ENCODE data around the gene MMP28.

The MMP28 gene

DNA sequence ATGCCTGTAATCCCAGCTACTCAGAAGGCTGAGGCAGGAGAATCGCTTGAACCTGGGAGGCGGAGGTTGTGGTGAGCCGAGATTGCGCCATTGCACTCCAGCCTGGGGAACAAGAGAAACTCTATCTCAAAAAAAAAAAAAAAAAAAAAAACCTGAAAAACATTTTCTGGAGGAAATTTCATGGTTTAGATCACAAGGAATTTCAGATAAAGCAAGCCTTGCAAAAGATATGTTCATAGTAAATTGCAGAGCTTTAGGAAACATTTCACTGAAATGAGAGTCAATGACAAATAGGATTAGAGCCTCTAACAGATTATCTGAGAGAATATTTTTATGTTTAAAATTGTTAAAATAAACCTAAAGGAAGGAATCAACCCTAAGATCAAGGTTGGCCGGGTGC is 17.0 kb upstream of the MMP28 start:
- no peak overlapping the region for H3K9ac ChIP-seq (ENCODE audit: low read length)
- H3K36me3 ChIP-seq (ENCODE audit: insufficient read depth, low read length), result no peaks in the 10 kb centered on the region
- peaks cover 45% of the 10 kb centered on the region for H3K4me1 ChIP-seq (ENCODE audit: insufficient read depth, low read length)
- H3K27ac ChIP-seq (ENCODE audit: low read depth, low read length), result no peak overlapping the region
- H3K4me3 ChIP-seq (ENCODE audit: low read depth in 1 of 2, low read length in 2 of 2), result no peak overlapping the region
- H3K9me3 ChIP-seq (ENCODE audit: low read length), result no peaks in the 10 kb centered on the region
- no peaks in the 10 kb centered on the region for H3K27me3 ChIP-seq (ENCODE audit: control insufficient read depth in 1 of 2, insufficient read depth in 2 of 2, low read length in 2 of 2)

DNA sequence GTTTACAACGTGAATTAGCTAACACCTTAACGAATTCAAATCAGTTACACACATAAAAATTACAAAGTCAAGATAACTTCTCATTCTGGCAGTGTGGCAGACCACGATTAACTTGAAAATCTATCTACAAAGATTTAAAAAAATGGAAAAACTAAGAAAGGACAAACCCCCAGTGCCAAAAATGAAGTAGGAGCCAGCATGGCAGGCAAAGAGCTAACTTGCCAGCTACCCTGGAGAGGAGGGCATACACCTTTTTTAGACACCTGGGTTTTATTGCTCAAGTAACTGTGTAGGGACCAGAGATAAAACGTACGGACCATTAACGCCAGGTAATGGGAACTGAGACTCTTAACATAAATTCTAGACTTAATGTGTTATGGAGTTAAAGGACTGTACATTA is 16.3 kb upstream of the MMP28 start:
- peaks cover 38% of the 10 kb centered on the region for H3K4me1 ChIP-seq (ENCODE audit: insufficient read depth, low read length)
- H3K36me3 ChIP-seq (ENCODE audit: insufficient read depth, low read length), result no peaks in the 10 kb centered on the region
- no peak overlapping the region for H3K9ac ChIP-seq (ENCODE audit: low read length)
- H3K9me3 ChIP-seq (ENCODE audit: low read length), result no peaks in the 10 kb centered on the region
- no peaks in the 10 kb centered on the region for H3K27me3 ChIP-seq (ENCODE audit: control insufficient read depth in 1 of 2, insufficient read depth in 2 of 2, low read length in 2 of 2)
- no peak overlapping the region for H3K27ac ChIP-seq (ENCODE audit: low read depth, low read length)
- H3K4me3 ChIP-seq (ENCODE audit: low read depth in 1 of 2, low read length in 2 of 2), result no peak overlapping the region

DNA sequence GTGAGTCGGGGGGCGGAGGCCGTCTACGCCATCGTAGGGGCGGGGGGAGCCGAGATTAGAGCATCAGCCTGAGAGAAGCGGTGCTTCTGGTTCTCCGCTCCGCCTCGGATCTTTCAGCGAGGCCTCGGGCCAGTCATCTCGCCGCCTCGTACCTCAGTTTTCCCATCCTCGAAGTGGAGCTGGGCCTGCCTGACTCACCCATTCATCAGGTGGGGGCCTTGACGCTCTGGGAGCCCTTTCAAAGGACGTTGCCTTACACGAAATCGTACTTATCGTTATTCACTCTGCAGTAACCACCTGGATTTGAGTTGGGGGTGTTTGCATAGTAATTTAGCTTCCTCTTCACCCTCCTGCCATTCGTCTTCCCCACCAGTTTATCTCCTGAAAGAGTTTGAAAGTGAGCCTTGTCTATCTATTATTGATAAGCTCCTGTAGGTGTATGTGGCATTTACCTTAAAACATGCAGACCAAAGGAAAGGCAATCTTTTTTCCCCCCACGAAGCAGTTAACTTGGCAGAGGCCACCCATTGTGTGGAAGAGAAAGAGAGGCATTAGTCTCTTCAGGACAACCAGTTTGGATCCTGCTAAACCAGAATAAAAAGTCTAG is 14.5 kb upstream of the MMP28 start:
- Histone ChIP-seq H3K27me3 (ENCODE audit: control insufficient read depth in 1 of 2, insufficient read depth in 2 of 2, low read length in 2 of 2) (no peaks in the 10 kb centered on the region), H3K9me3 (ENCODE audit: low read length) (no peaks in the 10 kb centered on the region), H3K9ac (ENCODE audit: low read length) (peak overlapping the region; percentile 81), H3K4me1 (ENCODE audit: insufficient read depth, low read length) (peaks cover 32% of the 10 kb centered on the region), H3K4me3 (ENCODE audit: low read depth in 1 of 2, low read length in 2 of 2) (peak overlapping the region; percentile 79 to 98), H3K27ac (ENCODE audit: low read depth, low read length) (peak overlapping the region; percentile 78), H3K36me3 (ENCODE audit: insufficient read depth, low read length) (no peaks in the 10 kb centered on the region)

DNA sequence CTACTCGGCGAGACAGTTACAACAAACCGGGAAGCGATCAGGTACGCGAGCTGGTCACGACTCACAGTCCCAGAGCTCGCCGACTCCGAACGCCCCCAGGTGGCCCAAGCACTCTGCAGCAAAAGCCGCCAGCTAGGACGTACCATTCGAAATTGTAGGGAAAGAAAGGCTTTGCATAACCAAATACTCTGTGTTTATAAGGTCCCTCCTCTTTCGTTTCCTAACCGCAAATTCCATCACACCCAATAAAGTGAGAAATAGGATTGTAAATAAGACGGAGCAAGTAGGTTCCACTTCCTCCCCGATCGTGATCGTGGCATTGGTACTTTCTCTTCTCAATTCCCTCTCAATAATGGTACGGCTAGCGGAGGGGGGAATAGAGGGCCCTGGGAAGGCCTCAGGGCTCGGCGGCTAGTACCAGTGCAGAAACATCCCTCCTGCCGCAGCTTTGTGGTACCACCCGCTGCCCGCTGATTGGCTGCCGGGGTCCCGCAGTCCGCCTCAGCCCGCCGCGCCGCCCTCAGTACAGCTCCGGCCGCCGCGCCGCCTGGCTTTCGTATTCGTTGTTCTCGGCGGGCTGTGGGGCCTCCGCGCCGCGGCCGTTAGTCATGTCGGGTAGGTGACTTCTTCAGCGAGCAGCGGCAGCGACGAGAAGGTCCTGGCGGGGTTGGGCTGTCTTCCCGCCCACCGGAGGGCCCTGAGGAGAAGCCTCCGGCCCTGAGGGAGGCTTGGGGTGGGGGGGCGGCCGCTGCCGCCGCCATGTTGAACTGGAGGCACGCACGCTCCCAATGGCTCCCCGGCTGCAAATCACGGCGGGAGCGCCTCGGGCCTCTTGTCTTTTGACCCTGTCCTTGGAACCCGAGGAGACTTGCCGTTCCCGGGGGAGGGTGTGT is 13.8 kb upstream of the MMP28 start, which contains the start of gene TAF15:
Gene TAF15, plus strand, starts transcription at position 523 of the 893 bp plus-strand sequence. Its CDS starts 86 bp downstream, at position 609.
- Histone ChIP-seq H3K9me3 (ENCODE audit: low read length) (no peaks in the 10 kb centered on the region), H3K4me1 (ENCODE audit: insufficient read depth, low read length) (peaks cover 30% of the 10 kb centered on the region), H3K4me3 (ENCODE audit: low read depth in 1 of 2, low read length in 2 of 2) (peak within 1 kb of the TSS; percentile 79 to 98), H3K36me3 (ENCODE audit: insufficient read depth, low read length) (no peaks in the 10 kb centered on the region), H3K27me3 (ENCODE audit: control insufficient read depth in 1 of 2, insufficient read depth in 2 of 2, low read length in 2 of 2) (no peaks in the 10 kb centered on the region), H3K27ac (ENCODE audit: low read depth, low read length) (peak within 1 kb of the TSS; percentile 78), H3K9ac (ENCODE audit: low read length) (peak within 1 kb of the TSS; percentile 81)

DNA sequence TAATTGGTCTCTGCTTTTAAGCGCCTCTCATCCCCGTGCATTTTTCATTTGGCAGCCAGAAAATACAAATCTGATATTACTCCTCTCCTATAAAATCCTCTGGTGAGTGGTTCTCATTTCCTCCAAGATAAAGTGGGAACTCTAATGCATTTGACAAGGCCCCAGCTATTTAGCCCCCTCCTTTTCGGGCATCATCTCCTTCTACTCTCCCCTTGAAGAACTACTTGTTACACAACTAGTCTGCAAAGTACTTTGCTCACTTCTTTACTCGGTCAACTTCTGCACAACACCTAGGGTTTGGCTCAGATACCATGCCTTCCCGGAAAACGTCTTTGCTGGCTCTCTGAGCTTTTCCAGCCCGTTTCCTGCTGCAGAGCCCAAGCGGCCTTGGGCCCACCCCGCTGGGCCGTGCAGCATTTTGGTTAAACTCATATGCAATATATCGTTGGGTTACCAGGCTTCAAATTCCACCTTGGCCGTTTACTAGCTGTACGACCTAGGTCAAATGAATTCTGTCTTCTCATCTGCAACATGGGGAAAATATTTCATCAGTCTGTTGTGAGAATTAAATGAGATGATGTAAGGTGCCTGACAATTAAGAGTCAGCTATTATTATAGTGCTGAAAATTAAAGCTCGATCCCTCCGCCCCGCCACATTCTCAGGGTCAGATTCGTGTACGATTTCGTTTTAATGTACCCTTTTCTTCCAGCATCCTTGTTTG is 13.0 kb upstream of the MMP28 start:
- no peaks in the 10 kb centered on the region for H3K27me3 ChIP-seq (ENCODE audit: control insufficient read depth in 1 of 2, insufficient read depth in 2 of 2, low read length in 2 of 2)
- H3K36me3 ChIP-seq (ENCODE audit: insufficient read depth, low read length), result no peaks in the 10 kb centered on the region
- H3K27ac ChIP-seq (ENCODE audit: low read depth, low read length), result peak overlapping the region; percentile 36
- peaks cover 30% of the 10 kb centered on the region for H3K4me1 ChIP-seq (ENCODE audit: insufficient read depth, low read length)
- peak overlapping the region; percentile 15 for H3K9ac ChIP-seq (ENCODE audit: low read length)
- H3K9me3 ChIP-seq (ENCODE audit: low read length), result no peaks in the 10 kb centered on the region
- peak overlapping the region; percentile 79 to 98 for H3K4me3 ChIP-seq (ENCODE audit: low read depth in 1 of 2, low read length in 2 of 2)

DNA sequence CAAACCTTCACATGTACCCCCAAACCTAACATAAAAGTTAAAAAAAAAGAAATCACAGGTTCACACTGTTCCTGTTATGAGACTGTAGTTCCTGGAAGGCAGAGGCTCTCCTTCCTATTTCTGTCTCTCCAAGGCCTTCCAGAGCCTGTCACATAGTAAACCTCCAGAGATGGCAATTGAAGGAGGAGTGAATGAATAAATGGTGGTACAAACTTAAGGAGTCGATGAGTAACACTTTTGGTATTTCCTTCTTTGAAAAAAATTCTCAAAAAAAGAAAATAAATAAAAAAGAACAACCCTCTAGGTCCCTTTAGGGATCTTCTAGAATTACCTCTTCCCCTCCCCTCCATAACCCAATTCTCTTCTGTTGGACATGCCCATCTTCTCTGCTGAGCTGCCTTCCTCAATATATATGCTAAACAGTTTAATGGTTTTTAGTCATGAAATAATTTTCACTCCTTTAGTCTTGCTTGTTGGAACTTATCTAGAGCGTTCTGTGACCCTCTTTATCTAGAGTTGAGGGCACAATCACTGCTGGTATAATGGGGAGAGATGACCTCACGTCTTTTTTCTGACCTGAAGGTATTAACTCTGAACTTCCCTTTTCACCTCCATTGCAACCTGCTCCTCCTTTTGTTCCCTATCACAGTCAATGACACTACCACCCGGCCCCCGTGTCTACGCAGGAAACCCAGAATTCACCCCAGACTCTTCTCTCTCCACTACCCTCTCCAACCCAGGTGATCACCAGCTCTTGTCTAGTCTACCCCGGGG is 12.1 kb upstream of the MMP28 start:
- Histone ChIP-seq H3K9ac (ENCODE audit: low read length) (no peak overlapping the region), H3K27me3 (ENCODE audit: control insufficient read depth in 1 of 2, insufficient read depth in 2 of 2, low read length in 2 of 2) (no peaks in the 10 kb centered on the region), H3K36me3 (ENCODE audit: insufficient read depth, low read length) (no peaks in the 10 kb centered on the region), H3K4me1 (ENCODE audit: insufficient read depth, low read length) (peaks cover 30% of the 10 kb centered on the region), H3K27ac (ENCODE audit: low read depth, low read length) (no peak overlapping the region), H3K4me3 (ENCODE audit: low read depth in 1 of 2, low read length in 2 of 2) (no peak overlapping the region), H3K9me3 (ENCODE audit: low read length) (no peaks in the 10 kb centered on the region)

DNA sequence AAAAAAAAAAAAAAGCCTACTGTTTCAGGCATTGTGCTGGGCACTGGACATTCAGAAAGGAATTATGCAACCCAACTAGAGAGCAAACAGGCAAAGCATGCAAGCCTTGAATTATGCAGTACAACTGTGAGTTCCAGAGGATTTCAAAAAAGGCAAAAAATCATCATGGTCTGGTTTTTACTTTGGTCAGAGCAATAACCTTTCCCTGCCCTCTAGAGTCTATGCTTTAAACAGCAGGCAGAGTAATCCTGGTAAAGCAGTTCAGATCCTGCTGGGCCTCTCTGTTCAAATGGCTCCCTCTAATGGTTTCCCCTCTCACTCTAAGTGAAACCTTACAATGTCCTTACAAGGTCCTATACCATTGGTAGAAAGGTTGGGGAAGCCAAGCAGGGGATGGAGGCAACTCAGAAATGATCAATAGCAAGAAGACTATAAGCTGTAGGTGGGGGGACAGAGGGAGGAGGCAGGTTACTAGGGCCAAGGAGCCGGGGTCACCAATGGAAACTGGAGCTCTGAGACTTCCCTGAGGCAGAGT is 9.3 kb upstream of the MMP28 start:
- Histone ChIP-seq H3K9ac (ENCODE audit: low read length) (no peak overlapping the region), H3K4me3 (ENCODE audit: low read depth in 1 of 2, low read length in 2 of 2) (no peak overlapping the region), H3K4me1 (ENCODE audit: insufficient read depth, low read length) (peaks cover 30% of the 10 kb centered on the region), H3K36me3 (ENCODE audit: insufficient read depth, low read length) (no peaks in the 10 kb centered on the region), H3K27me3 (ENCODE audit: control insufficient read depth in 1 of 2, insufficient read depth in 2 of 2, low read length in 2 of 2) (no peaks in the 10 kb centered on the region), H3K9me3 (ENCODE audit: low read length) (no peaks in the 10 kb centered on the region), H3K27ac (ENCODE audit: low read depth, low read length) (no peak overlapping the region)

DNA sequence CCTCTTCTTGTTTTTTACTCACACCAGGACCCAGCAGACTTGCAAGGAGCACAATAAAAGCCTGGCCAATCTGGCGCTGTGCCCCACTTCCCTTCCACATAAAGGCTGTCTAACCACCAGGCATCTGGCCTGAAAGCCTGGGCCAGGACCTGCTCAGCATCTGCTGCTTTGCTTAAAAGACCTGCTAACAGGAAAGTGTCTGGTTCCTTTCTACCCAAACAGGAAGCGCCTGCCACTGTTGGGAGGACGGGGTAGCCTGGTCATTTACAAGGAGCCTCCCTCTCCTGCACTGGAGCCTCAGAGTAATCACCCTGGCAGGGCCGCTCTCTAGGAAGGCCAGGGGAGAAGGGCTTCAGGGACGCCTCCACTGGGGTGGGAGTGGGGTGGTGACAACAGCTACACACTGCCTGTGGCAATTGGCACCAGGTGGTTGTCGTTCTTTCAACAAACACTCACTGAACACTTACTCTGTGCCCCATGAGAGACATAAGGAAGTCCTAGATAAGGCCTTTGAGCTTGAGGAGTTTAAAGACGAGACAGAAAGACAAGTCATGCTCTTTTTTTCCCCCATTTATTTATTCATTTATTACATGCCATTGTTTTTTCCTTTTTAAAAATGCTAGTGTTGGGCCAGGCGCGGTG is 6.3 kb upstream of the MMP28 start:
- peaks cover 28% of the 10 kb centered on the region for H3K4me1 ChIP-seq (ENCODE audit: insufficient read depth, low read length)
- no peaks in the 10 kb centered on the region for H3K36me3 ChIP-seq (ENCODE audit: insufficient read depth, low read length)
- H3K9me3 ChIP-seq (ENCODE audit: low read length), result no peaks in the 10 kb centered on the region
- H3K27me3 ChIP-seq (ENCODE audit: control insufficient read depth in 1 of 2, insufficient read depth in 2 of 2, low read length in 2 of 2), result no peaks in the 10 kb centered on the region
- H3K27ac ChIP-seq (ENCODE audit: low read depth, low read length), result peak overlapping the region; percentile 76
- no peak overlapping the region for H3K4me3 ChIP-seq (ENCODE audit: low read depth in 1 of 2, low read length in 2 of 2)
- no peak overlapping the region for H3K9ac ChIP-seq (ENCODE audit: low read length)

DNA sequence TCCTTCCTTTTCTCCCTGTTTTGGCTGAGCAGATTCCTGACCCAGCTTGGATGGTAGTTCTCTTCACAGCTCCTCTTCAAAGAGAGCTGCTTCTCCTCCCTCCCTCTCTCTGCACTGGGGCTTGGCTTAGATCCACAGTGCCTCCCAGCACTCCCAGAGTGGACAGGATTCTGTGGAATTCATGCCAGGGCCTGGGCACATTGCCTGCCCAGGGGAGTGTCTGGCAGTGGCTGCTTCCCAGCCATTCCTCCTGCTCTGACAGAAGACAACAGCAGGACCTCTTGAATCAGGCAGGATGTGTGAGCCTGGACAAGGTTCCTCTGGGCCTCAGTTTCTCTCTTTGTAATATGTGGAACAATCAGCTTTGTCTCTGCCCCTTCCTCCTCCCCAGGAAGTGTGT is 4.5 kb upstream of the MMP28 start:
- Histone ChIP-seq H3K9me3 (ENCODE audit: low read length) (no peaks in the 10 kb centered on the region), H3K9ac (ENCODE audit: low read length) (no peak overlapping the region), H3K4me1 (ENCODE audit: insufficient read depth, low read length) (peaks cover 33% of the 10 kb centered on the region), H3K4me3 (ENCODE audit: low read depth in 1 of 2, low read length in 2 of 2) (no peak overlapping the region), H3K36me3 (ENCODE audit: insufficient read depth, low read length) (no peaks in the 10 kb centered on the region), H3K27me3 (ENCODE audit: control insufficient read depth in 1 of 2, insufficient read depth in 2 of 2, low read length in 2 of 2) (peaks cover 0 to 5% of the 10 kb centered on the region in 2 donors), H3K27ac (ENCODE audit: low read depth, low read length) (peak overlapping the region; percentile 70)

DNA sequence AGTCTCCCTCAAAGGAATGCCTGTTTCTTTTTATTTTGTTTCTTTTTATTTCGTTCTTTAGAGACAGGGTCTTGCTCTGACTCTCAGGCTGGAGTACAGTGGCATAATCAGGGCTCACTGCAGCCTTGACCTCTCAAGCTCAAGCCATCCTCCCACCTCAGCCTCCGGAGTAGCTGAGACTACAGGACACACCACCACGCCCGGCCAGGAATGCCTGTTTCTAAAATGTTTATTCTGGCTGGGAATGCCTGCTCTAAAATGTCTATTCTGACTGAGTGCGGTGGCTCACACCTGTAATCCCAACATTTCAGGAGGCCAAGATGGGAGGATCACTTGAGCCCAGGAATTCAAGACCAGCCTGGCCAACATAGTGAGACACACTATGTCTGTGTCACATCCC is 2.5 kb upstream of the MMP28 start:
- Histone ChIP-seq H3K4me3 (ENCODE audit: low read depth in 1 of 2, low read length in 2 of 2) (no peak overlapping the region), H3K9me3 (ENCODE audit: low read length) (no peaks in the 10 kb centered on the region), H3K36me3 (ENCODE audit: insufficient read depth, low read length) (no peaks in the 10 kb centered on the region), H3K27ac (ENCODE audit: low read depth, low read length) (no peak overlapping the region), H3K4me1 (ENCODE audit: insufficient read depth, low read length) (peaks cover 39% of the 10 kb centered on the region), H3K9ac (ENCODE audit: low read length) (no peak overlapping the region), H3K27me3 (ENCODE audit: control insufficient read depth in 1 of 2, insufficient read depth in 2 of 2, low read length in 2 of 2) (peaks cover 0 to 5% of the 10 kb centered on the region in 2 donors)
